ENCODE data around the gene ARRDC5. TPM values are rescaled to one million over a fixed set of nuclear protein-coding genes. Genes with fewer than 3 reads are reported as not detected.

The ARRDC5 gene
- polyA plus RNA-seq, 1 donor (not counting 4 experiments of a cell fraction or from before 2014, with no cell fraction given), result not detected

DNA sequence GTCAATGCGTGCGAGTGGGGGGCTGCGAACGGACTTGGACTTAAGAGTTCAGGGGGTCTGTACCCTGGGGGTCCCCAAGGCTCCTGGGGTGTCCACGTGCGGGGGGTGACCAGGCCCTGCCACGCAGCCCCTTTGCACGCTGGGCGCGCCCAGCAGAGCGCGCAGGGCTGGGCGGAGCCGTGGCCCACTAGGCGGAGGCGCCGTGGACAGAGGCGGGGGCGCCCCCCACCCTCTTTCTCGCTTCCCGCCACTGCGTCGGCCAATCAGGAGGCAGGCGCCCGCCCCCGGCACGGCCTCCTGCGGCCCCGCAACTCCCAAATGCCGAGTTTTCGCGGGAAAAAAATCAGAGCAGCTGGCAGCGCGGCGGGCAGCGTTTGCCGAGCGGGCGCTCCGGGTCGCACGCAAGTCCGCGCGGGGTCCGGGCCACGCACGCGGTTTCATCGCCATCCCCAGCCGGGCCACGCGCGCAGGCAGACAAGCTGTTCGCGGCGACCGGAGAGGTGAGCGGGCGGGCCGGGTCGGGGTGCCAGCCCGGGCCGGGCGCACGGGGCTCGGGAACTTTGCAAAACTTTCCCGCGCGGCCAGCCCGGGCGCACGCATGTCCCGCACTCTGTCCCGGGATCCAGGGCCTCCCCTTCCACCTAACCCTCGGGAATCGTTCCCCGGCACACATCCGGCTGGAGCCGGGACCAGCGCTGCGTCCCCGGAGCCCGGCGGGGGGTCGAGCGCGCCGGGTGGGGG, 6.6 kb upstream of the ARRDC5 start, which contains the start of gene UHRF1:
UHRF1 (plus strand) TSS at position 346 of the 741 bp plus-strand sequence. CDS start 1,385 bp downstream, outside the sequence.
- peak within 1 kb of the TSS; percentile 64 for H3K9ac ChIP-seq (ENCODE audit: control insufficient read depth, extremely low read depth, insufficient read depth, low read length)
- H3K27me3 ChIP-seq (ENCODE audit: control insufficient read depth, extremely low read depth, insufficient read depth, low read length), result no peaks in the 10 kb centered on the region
- H3K27ac ChIP-seq (ENCODE audit: control insufficient read depth, insufficient read depth, low read length), result peak within 1 kb of the TSS; percentile 61
- H4K20me1 ChIP-seq (ENCODE audit: control insufficient read depth, extremely low read depth, insufficient read depth, low read length), result no peaks in the 10 kb centered on the region
- peak within 1 kb of the TSS; percentile 58 to 67 (median 58) for H3K4me3 ChIP-seq (ENCODE audit: control insufficient read depth in 2 of 3, extremely low read depth in 1 of 3, insufficient read depth in 2 of 3, low read depth in 1 of 3, low read length in 3 of 3)
- FAIRE-seq (no peak), DNase-seq (ENCODE audit: low read depth, low spot score) (no peak)
- peaks cover 27% of the 10 kb centered on the region for H3K4me1 ChIP-seq (ENCODE audit: control insufficient read depth, extremely low read depth, insufficient read depth, low read length)
- peaks cover 19% of the 10 kb centered on the region for H3K79me2 ChIP-seq (ENCODE audit: control insufficient read depth, insufficient read depth, low read length)
- peak within 1 kb of the TSS; percentile 37 for H2AFZ ChIP-seq (ENCODE audit: control insufficient read depth, low read length)
- no peaks in the 10 kb centered on the region for H3K9me3 ChIP-seq (ENCODE audit: control insufficient read depth, low read depth, low read length)
- H3K36me3 ChIP-seq (ENCODE audit: control insufficient read depth in 2 of 2, extremely low read depth in 1 of 2, insufficient read depth in 2 of 2, low read length in 2 of 2), result peaks cover 0 to 5% of the 10 kb centered on the region in 2 experiments
- dilution Hi-C loops (cut with MboI; ENCODE audit: extremely low pct_ligation_motif_present, low sequenced_read_pairs), result no loop called here
- TF ChIP-seq, protein P1, sequence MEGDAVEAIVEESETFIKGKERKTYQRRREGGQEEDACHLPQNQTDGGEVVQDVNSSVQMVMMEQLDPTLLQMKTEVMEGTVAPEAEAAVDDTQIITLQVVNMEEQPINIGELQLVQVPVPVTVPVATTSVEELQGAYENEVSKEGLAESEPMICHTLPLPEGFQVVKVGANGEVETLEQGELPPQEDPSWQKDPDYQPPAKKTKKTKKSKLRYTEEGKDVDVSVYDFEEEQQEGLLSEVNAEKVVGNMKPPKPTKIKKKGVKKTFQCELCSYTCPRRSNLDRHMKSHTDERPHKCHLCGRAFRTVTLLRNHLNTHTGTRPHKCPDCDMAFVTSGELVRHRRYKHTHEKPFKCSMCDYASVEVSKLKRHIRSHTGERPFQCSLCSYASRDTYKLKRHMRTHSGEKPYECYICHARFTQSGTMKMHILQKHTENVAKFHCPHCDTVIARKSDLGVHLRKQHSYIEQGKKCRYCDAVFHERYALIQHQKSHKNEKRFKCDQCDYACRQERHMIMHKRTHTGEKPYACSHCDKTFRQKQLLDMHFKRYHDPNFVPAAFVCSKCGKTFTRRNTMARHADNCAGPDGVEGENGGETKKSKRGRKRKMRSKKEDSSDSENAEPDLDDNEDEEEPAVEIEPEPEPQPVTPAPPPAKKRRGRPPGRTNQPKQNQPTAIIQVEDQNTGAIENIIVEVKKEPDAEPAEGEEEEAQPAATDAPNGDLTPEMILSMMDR (optimal IDR thresholded peaks at IDR 0.05 in 1 of 3, IDR thresholded peaks at IDR 0.05 in 1 of 3, conservative IDR thresholded peaks at IDR 0.05 in 1 of 3; ENCODE audit: extremely low read depth in 1 of 3, insufficient read depth in 2 of 3, low read length in 3 of 3), result no peak
- no peak for TF ChIP-seq EZH2 (IDR thresholded peaks at IDR 0.05; ENCODE audit: low read length)
- peaks cover 2% of the 10 kb centered on the region for H3K9me1 ChIP-seq (ENCODE audit: control insufficient read depth, extremely low read depth, insufficient read depth, low read length)
- H3K4me2 ChIP-seq (ENCODE audit: control insufficient read depth, extremely low read depth, insufficient read depth, low read depth, low read length), result peak within 1 kb of the TSS; percentile 76

DNA sequence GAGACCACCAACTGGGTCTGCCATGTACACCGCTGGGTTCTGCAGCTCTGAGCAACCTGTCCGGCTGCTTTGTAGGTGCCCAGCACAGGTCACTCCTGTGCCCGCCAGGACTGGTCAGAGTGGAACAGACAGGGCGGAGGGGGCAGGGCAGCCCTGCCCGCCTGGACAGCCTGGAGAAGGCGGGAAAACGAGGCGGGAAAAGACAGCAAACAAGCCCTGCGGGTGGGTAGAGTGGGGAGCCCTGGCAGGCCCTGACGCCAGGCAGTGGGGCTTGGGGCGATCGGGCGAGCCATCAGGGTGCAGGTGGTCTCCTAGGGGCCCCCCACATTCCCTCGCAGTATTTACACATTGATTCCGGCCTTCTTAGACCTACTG, 6.1 kb upstream of the ARRDC5 start:
- Histone ChIP-seq H3K9ac (ENCODE audit: control insufficient read depth, extremely low read depth, insufficient read depth, low read length) (no peak overlapping the region), H3K27me3 (ENCODE audit: control insufficient read depth, extremely low read depth, insufficient read depth, low read length) (no peaks in the 10 kb centered on the region), H3K36me3 (ENCODE audit: control insufficient read depth in 2 of 2, extremely low read depth in 1 of 2, insufficient read depth in 2 of 2, low read length in 2 of 2) (peaks cover 0 to 5% of the 10 kb centered on the region in 2 experiments), H4K20me1 (ENCODE audit: control insufficient read depth, extremely low read depth, insufficient read depth, low read length) (no peaks in the 10 kb centered on the region), H3K27ac (ENCODE audit: control insufficient read depth, insufficient read depth, low read length) (no peak overlapping the region), H3K79me2 (ENCODE audit: control insufficient read depth, insufficient read depth, low read length) (peaks cover 15% of the 10 kb centered on the region), H3K4me1 (ENCODE audit: control insufficient read depth, extremely low read depth, insufficient read depth, low read length) (peaks cover 24% of the 10 kb centered on the region), H3K4me2 (ENCODE audit: control insufficient read depth, extremely low read depth, insufficient read depth, low read depth, low read length) (no peak overlapping the region), H3K4me3 (ENCODE audit: control insufficient read depth in 2 of 3, extremely low read depth in 1 of 3, insufficient read depth in 2 of 3, low read depth in 1 of 3, low read length in 3 of 3) (no peak overlapping the region), H2AFZ (ENCODE audit: control insufficient read depth, low read length) (no peak overlapping the region), H3K9me1 (ENCODE audit: control insufficient read depth, extremely low read depth, insufficient read depth, low read length) (peaks cover 2% of the 10 kb centered on the region), H3K9me3 (ENCODE audit: control insufficient read depth, low read depth, low read length) (no peaks in the 10 kb centered on the region)
- no peak for DNase-seq (ENCODE audit: low read depth, low spot score)
- dilution Hi-C loops (cut with MboI; ENCODE audit: extremely low pct_ligation_motif_present, low sequenced_read_pairs), result no loop called here
- FAIRE-seq, result no peak
- no peak for TF ChIP-seq EZH2 (IDR thresholded peaks at IDR 0.05; ENCODE audit: low read length)
- TF ChIP-seq, protein P1 (optimal IDR thresholded peaks at IDR 0.05 in 1 of 3, IDR thresholded peaks at IDR 0.05 in 1 of 3, conservative IDR thresholded peaks at IDR 0.05 in 1 of 3; ENCODE audit: extremely low read depth in 1 of 3, insufficient read depth in 2 of 3, low read length in 3 of 3), result no peak

Data from keratinocyte (primary cell).